CD8-positive, alpha-beta memory T cell (primary cell): ENCODE results near the gene KLK1. TPM values are rescaled to one million over a fixed set of nuclear protein-coding genes. Genes with fewer than 3 reads are reported as not detected.
"Not testable (repeated sequence)": the region's sequence is repeated elsewhere in the genome, so short reads cannot be mapped to it uniquely, and the experiment has no call there.

ENCODE experiments used
- CTCF ChIA-PET: fragments of 350-600 bp; sonication (Branson Sonifier 250); formaldehyde crosslinking; loops from one replicate; lab custom pipeline; 2021; ENCODE audit warnings: antibody characterized with exemption; lab: Charles Lee
- POLR2A ChIA-PET: fragments of 350-600 bp; sonication (Branson Sonifier 250); formaldehyde crosslinking; loops from one replicate; lab custom pipeline; 2021; ENCODE audit warnings: antibody characterized with exemption; lab: Charles Lee
- DNase-seq, 5 donors: peaks; one replicate each; pipeline versions ENCODE4 v3.0.0 to v3.0.0-alpha.2; 2020 to 2022; ENCODE audit warnings: mixed read lengths in 1 of 5
- H3K27ac ChIP-seq: one replicate; pipeline ENCODE4 v1.7.0; 2013; ENCODE audit warnings: low read depth, mild to moderate bottlenecking, low read length, moderate library complexity
- H3K27me3 ChIP-seq: 2 replicates; pipeline ENCODE4 v1.7.0; 2013; ENCODE audit warnings: low read length, mild to moderate bottlenecking; ENCODE audit not compliant: insufficient read depth, poor library complexity, severe bottlenecking
- H3K36me3 ChIP-seq: 2 replicates; pipeline ENCODE4 v1.7.0; 2013; ENCODE audit warnings: mild to moderate bottlenecking, low read length, moderate library complexity; ENCODE audit not compliant: insufficient read depth
- H3K4me1 ChIP-seq: 2 replicates; pipeline ENCODE4 v1.7.0; 2013; ENCODE audit warnings: mild to moderate bottlenecking, low read length, moderate library complexity; ENCODE audit not compliant: insufficient read depth
- H3K4me3 ChIP-seq: 2 replicates; pipeline ENCODE4 v1.7.0; 2013; ENCODE audit warnings: mild to moderate bottlenecking, low read length
- H3K9me3 ChIP-seq: 2 replicates; pipeline ENCODE4 v1.7.0; 2013; ENCODE audit warnings: mild to moderate bottlenecking, low read length
- H3K27ac Mint-ChIP-seq, 8 donors: one replicate each; pipeline ENCODE4 v1.8.0; 2020 to 2021; ENCODE audit warnings: mixed read lengths in 8 of 8, mild to moderate bottlenecking in 6 of 8, inconsistent platforms in 3 of 8, moderate library complexity in 3 of 8
- H3K27me3 Mint-ChIP-seq, 2 donors: one replicate each; pipeline ENCODE4 v1.8.0; 2020 to 2021; ENCODE audit warnings: mixed read lengths in 2 of 2, mild to moderate bottlenecking in 1 of 2, moderate library complexity in 1 of 2
- H3K36me3 Mint-ChIP-seq, 3 donors: one replicate each; pipeline ENCODE4 v1.8.0; 2020 to 2021; ENCODE audit warnings: mixed read lengths in 3 of 3, inconsistent platforms in 1 of 3, mild to moderate bottlenecking in 1 of 3
- H3K4me1 Mint-ChIP-seq, 3 donors: one replicate each; pipeline ENCODE4 v1.8.0; 2020 to 2021; ENCODE audit warnings: mixed read lengths in 3 of 3, inconsistent platforms in 1 of 3, mild to moderate bottlenecking in 1 of 3
- H3K4me3 Mint-ChIP-seq, 7 donors: one replicate each; pipeline ENCODE4 v1.8.0; 2020 to 2021; ENCODE audit warnings: mixed read lengths in 7 of 7, mild to moderate bottlenecking in 6 of 7, moderate library complexity in 4 of 7, inconsistent platforms in 2 of 7
- H3K9me3 Mint-ChIP-seq, 5 donors: one replicate each; pipeline ENCODE4 v1.8.0; 2020 to 2022; ENCODE audit warnings: mixed read lengths in 5 of 5, mild to moderate bottlenecking in 3 of 5, moderate library complexity in 2 of 5, inconsistent platforms in 1 of 5
- polyA plus RNA-seq: library from polyadenylated mRNA; unstranded; fragments of 300-500 nt; fragmentation: Illumina TruSeq; gene quantifications from one replicate; pipeline ENCODE4 v1.2.3, GENCODE V29; 2021
- total RNA-seq, 2 experiments: library from RNA; stranded (reverse); gene quantifications; one replicate each; pipeline ENCODE4 v1.2.3, GENCODE V29; 2021

Gene KLK1
- total and polyA plus RNA-seq, 3 experiments from 2014 or later: 0.27 to 0.39 TPM; not detected in 1

GRCh38 chr19:50791594-50792271 lies 31.9 kb downstream of the KLK1 start:
- no peak for DNase-seq
- CTCF ChIA-PET: no interaction called here
- Mint-ChIP-seq H3K4me3 (no peak overlapping the region), H3K4me1 (peaks cover 0 to 13% (median 4%) of the 10 kb centered on the region in 3 donors), H3K9me3 (no peaks in the 10 kb centered on the region), H3K36me3 (peaks cover 0 to 1% (median 0%) of the 10 kb centered on the region in 3 donors), H3K27ac (no peak overlapping the region), H3K27me3 (peaks cover 0 to 1% of the 10 kb centered on the region in 2 donors)
- H3K9me3 ChIP-seq: no peaks in the 10 kb centered on the region
- H3K4me1 ChIP-seq: no peaks in the 10 kb centered on the region
- no peak overlapping the region for H3K27ac ChIP-seq
- H3K4me3 ChIP-seq: no peak overlapping the region
- no peaks in the 10 kb centered on the region for H3K36me3 ChIP-seq
- POLR2A ChIA-PET: interaction anchor here (0.5 kb wide), 1 partner anchor 12 kb away, joined by 4 read pairs; no protein-coding TSS in a partner anchor
- no peaks in the 10 kb centered on the region for H3K27me3 ChIP-seq

DNA sequence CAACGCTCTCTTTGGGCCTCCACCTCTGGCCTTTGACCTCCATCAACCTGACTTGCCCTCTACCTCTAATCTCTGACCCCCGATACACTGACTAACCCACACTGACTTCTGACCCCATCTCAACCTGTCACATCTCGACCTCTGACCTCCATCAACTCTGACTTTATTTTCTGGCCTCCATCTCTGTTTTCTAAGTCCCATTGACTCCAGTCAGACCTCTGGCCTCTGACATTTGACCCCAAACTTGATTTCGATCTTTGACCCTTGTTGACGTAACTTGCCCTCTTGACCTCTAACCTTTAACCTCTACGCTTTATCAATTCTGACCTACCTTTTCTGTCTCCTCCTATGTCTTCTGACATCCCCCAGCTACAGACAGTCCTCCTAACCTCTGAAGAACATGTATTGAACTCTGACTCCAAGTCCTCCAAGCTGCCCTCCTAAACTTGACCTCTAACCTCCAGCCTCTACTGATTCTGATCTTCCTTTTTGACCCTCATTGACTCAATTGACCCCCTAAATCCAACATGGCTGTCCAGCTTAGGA lies 32.6 kb downstream of the KLK1 start:
- peaks cover 0 to 1% (median 0%) of the 10 kb centered on the region in 3 donors for H3K36me3 Mint-ChIP-seq
- DNase-seq: no peak
- ChIA-PET CTCF (no interaction called here), POLR2A (no interaction called here)
- Histone ChIP-seq H3K9me3 (no peaks in the 10 kb centered on the region), H3K27ac (no peak overlapping the region), H3K36me3 (no peaks in the 10 kb centered on the region), H3K4me3 (no peak overlapping the region), H3K4me1 (no peaks in the 10 kb centered on the region), H3K27me3 (no peaks in the 10 kb centered on the region)
- H3K4me1 Mint-ChIP-seq: peaks cover 0 to 13% (median 4%) of the 10 kb centered on the region in 3 donors
- no peaks in the 10 kb centered on the region for H3K9me3 Mint-ChIP-seq
- no peak overlapping the region for H3K4me3 Mint-ChIP-seq
- peak overlapping the region in 1 of 8 donors; percentile 21 for H3K27ac Mint-ChIP-seq
- H3K27me3 Mint-ChIP-seq: peaks cover 0 to 1% of the 10 kb centered on the region in 2 donors

DNA sequence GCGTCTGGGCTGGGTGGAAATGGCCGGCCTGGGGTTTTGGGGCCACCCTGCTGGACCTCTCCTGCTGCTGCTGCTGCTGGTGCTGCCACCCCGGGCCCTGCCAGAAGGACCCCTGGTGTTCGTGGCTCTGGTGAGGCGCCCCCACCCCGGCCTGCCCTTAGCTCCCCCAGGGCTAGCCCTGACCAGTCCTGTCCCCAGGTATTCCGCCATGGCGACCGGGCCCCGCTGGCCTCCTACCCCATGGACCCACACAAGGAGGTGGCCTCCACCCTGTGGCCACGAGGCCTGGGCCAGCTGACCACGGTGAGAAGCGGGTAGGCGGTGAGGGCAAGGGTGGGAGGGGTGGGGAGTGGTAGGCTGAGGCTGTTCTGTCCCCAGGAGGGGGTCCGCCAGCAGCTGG lies 33.2 kb downstream of the KLK1 start, which contains the start of gene ACP4:
TSS of gene ACP4 (plus strand) at position 20 of the 400 bp plus-strand sequence. CDS start at position 20, 0 bp downstream.
- H3K4me1 ChIP-seq: no peaks in the 10 kb centered on the region
- H3K36me3 ChIP-seq: no peaks in the 10 kb centered on the region
- Mint-ChIP-seq H3K27me3 (peaks cover 0 to 1% of the 10 kb centered on the region in 2 donors), H3K4me1 (peaks cover 0 to 13% (median 4%) of the 10 kb centered on the region in 3 donors), H3K27ac (peak within 1 kb of the TSS in 2 of 8 donors; percentile 21 to 87), H3K9me3 (no peaks in the 10 kb centered on the region), H3K4me3 (no peak within 1 kb of the TSS), H3K36me3 (no peaks in the 10 kb centered on the region)
- H3K27me3 ChIP-seq: no peaks in the 10 kb centered on the region
- CTCF ChIA-PET: no interaction called here
- no peak within 1 kb of the TSS for H3K4me3 ChIP-seq
- no peak for DNase-seq
- H3K27ac ChIP-seq: no peak within 1 kb of the TSS
- POLR2A ChIA-PET: no interaction called here
- no peaks in the 10 kb centered on the region for H3K9me3 ChIP-seq

DNA sequence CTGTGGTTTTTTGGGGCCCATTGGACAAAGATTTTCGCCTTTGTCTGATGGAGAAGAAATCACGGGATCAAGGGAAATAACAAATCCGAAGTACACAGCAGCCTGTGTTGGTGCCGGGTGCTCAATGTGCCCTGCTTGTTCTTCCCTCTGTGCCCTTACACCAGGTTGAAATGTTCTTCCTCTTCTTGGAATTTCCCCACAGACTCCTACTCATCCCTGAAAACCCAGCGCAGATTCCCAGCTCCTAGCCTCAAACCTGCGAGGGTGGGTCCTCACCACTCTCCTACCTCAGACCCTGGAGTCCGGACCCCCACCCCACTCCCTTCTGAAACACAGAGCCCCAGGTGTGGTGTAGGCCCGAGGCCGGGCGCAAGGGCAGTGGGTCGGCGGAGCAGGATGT lies 38.3 kb downstream of the KLK1 start:
- Histone ChIP-seq H3K4me3 (no peak overlapping the region), H3K9me3 (no peaks in the 10 kb centered on the region), H3K4me1 (no peaks in the 10 kb centered on the region), H3K27ac (no peak overlapping the region), H3K36me3 (no peaks in the 10 kb centered on the region), H3K27me3 (peaks cover 3% of the 10 kb centered on the region)
- H3K4me1 Mint-ChIP-seq: peaks cover 3 to 6% (median 5%) of the 10 kb centered on the region in 3 donors
- DNase-seq: no peak
- H3K9me3 Mint-ChIP-seq: no peaks in the 10 kb centered on the region
- H3K27me3 Mint-ChIP-seq: peaks cover 0 to 15% of the 10 kb centered on the region in 2 donors
- CTCF ChIA-PET: interaction anchor here (1.8 kb wide), 2 partner anchors 246 to 636 kb away, joined by 3 to 5 read pairs; no protein-coding TSS in a partner anchor
- H3K27ac Mint-ChIP-seq: no peak overlapping the region
- no peaks in the 10 kb centered on the region for H3K36me3 Mint-ChIP-seq
- H3K4me3 Mint-ChIP-seq: no peak overlapping the region
- POLR2A ChIA-PET: interaction anchor here (0.6 kb wide), 1 partner anchor 302 kb away, joined by 4 read pairs; no protein-coding TSS in a partner anchor

DNA sequence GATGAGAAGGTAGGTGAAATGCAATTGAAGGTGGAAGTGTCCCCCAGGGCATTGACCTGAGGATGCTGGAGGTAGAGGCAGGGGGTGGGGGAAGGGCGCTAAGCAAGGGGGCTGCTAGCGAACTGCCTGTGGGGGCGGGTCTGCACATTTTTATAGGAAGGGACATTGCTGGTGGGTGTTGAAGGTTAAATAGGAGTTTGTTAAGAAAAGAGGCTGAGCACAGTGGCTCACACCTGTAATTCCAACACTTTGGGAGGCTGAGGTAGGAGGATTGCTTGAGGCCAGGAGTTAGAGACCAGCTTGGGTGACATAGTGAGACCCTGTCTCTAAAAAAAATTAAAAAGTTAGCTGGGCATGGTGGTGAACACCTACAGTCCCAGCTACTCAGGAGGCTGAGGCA lies 38.9 kb downstream of the KLK1 start:
- H3K27me3 ChIP-seq: peaks cover 3% of the 10 kb centered on the region
- Mint-ChIP-seq H3K27ac (no peak overlapping the region), H3K27me3 (peaks cover 5 to 21% of the 10 kb centered on the region in 2 donors), H3K36me3 (no peaks in the 10 kb centered on the region), H3K9me3 (no peaks in the 10 kb centered on the region), H3K4me1 (peaks cover 3 to 6% (median 5%) of the 10 kb centered on the region in 3 donors), H3K4me3 (no peak overlapping the region)
- H3K27ac ChIP-seq: no peak overlapping the region
- H3K4me1 ChIP-seq: no peaks in the 10 kb centered on the region
- no peak overlapping the region for H3K4me3 ChIP-seq
- DNase-seq: no peak
- H3K36me3 ChIP-seq: no peaks in the 10 kb centered on the region
- CTCF ChIA-PET: interaction anchor here (1.4 to 1.8 kb wide), 4 partner anchors 9 to 636 kb away, joined by 3 to 9 read pairs (median 5); no protein-coding TSS in a partner anchor
- POLR2A ChIA-PET: interaction anchor here (0.6 kb wide), 1 partner anchor 301 kb away, joined by 4 read pairs; no protein-coding TSS in a partner anchor
- no peaks in the 10 kb centered on the region for H3K9me3 ChIP-seq

GRCh38 chr19:50783848-50784152 lies 39.8 kb downstream of the KLK1 start:
- CTCF ChIA-PET: interaction anchor here (1.0 to 2.5 kb wide), 7 partner anchors 10 to 635 kb away, joined by 3 to 9 read pairs (median 5); partner anchors contain the start of gene POLD1
- H3K9me3 Mint-ChIP-seq, H3K36me3 Mint-ChIP-seq, H3K4me3 ChIP-seq, POLR2A ChIA-PET, H3K4me3 Mint-ChIP-seq, DNase-seq, H3K4me1 ChIP-seq, H3K9me3 ChIP-seq, H3K4me1 Mint-ChIP-seq, H3K27ac ChIP-seq, H3K36me3 ChIP-seq, H3K27me3 ChIP-seq: not testable (repeated sequence)
- Mint-ChIP-seq H3K27ac (peak overlapping the region in 1 of 8 donors; percentile 33), H3K27me3 (peaks cover 10 to 30% of the 10 kb centered on the region in 2 donors)

GRCh38 chr19:50780753-50781435 lies 42.7 kb downstream of the KLK1 start:
- H3K36me3 Mint-ChIP-seq: no peaks in the 10 kb centered on the region
- H3K4me3 Mint-ChIP-seq: no peak overlapping the region
- DNase-seq: no peak
- POLR2A ChIA-PET: no interaction called here
- H3K4me1 Mint-ChIP-seq: peaks cover 4 to 11% (median 6%) of the 10 kb centered on the region in 3 donors
- no peak overlapping the region for H3K27ac Mint-ChIP-seq
- Histone ChIP-seq H3K4me1 (no peaks in the 10 kb centered on the region), H3K4me3 (no peak overlapping the region), H3K27ac (no peak overlapping the region), H3K36me3 (no peaks in the 10 kb centered on the region), H3K27me3 (peaks cover 21% of the 10 kb centered on the region), H3K9me3 (no peaks in the 10 kb centered on the region)
- CTCF ChIA-PET: interaction anchor here (1.2 kb wide), 1 partner anchor 424 kb away, joined by 7 read pairs; no protein-coding TSS in a partner anchor
- H3K9me3 Mint-ChIP-seq: peaks cover 0 to 5% (median 2%) of the 10 kb centered on the region in 5 donors
- H3K27me3 Mint-ChIP-seq: peaks cover 35 to 53% of the 10 kb centered on the region in 2 donors
